GM18526 (cell line): ENCODE measurements around the gene SAC3D1.

ENCODE experiments used
- POLR2A ChIP-seq: IDR thresholded peaks from 3 replicates; pipeline ENCODE4 v1.6.1; 2011; ENCODE audit not compliant: insufficient read length; ENCODE audit errors: extremely low read depth

Gene SAC3D1

DNA sequence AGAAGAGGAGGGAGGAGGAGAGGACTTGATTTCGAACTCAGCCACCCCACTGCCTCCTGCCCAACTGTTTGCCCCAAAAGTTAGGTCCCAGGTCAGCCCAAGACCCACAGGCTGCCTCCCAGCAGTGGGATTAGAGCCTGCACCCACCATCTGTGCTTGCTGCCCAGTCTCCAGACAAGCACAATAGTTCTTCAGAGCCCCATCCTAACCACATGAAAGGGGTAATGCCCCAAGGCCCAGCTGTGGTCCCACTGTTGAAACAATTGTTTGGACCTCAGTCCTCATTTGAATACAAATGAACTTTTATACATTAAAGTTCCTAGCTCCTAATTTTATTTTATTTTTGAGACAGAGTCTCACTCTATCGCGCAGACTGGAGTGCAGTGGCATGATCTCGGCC, 49.6 kb downstream of the SAC3D1 start:
- TF ChIP-seq POLR2A, result no peak
